IPS DF 6.9 (cell line): ENCODE results near the gene BAHCC1.

Source experiments
- DNase-seq: peaks from one replicate; pipeline ENCODE4 v3.0.0-alpha.2; 2013; ENCODE audit warnings: low read depth, low spot score
- H3K27ac ChIP-seq: one replicate; pipeline ENCODE4 v1.5.1; 2013; ENCODE audit warnings: low read length, control low read depth
- H3K27me3 ChIP-seq: 2 replicates; pipeline ENCODE4 v1.6.1; 2013; ENCODE audit warnings: mild to moderate bottlenecking, low read length; ENCODE audit not compliant: control insufficient read depth, insufficient read depth
- H3K36me3 ChIP-seq: 2 replicates; pipeline ENCODE4 v1.6.1; 2013; ENCODE audit warnings: low read length; ENCODE audit not compliant: control insufficient read depth, insufficient read depth
- H3K4me1 ChIP-seq: 2 replicates; pipeline ENCODE4 v1.6.1; 2013; ENCODE audit warnings: low read length; ENCODE audit not compliant: control insufficient read depth, insufficient read depth
- H3K4me3 ChIP-seq: 2 replicates; pipeline ENCODE4 v1.5.1; 2013; ENCODE audit warnings: mild to moderate bottlenecking, low read length
- H3K9me3 ChIP-seq: 2 replicates; pipeline ENCODE4 v1.6.1; 2013; ENCODE audit warnings: low read length, inconsistent platforms; ENCODE audit not compliant: control insufficient read depth, insufficient read depth
- WGBS: extraction: QIAGEN DNeasy Blood & Tissue Kit; methylation state at CpG from one replicate; pipeline ENCODE4 v1.1.7; 2013; ENCODE audit warnings: mixed read lengths, missing lambda C conversion rate; ENCODE audit not compliant: insufficient read length, insufficient coverage; 5-methylcytosine and 5-hydroxymethylcytosine counted together

Gene BAHCC1

GRCh38 chr17:81438007-81438659, 42.9 kb downstream of the BAHCC1 start:
- H3K9me3 ChIP-seq: no peaks in the 10 kb centered on the region
- H3K36me3 ChIP-seq: no peaks in the 10 kb centered on the region; the same call in 1 of the 2 replicates
- H3K27me3 ChIP-seq: no peaks in the 10 kb centered on the region
- no CpG with 5 or more reads among the region's 23 CpGs for WGBS
- H3K4me3 ChIP-seq: no peak overlapping the region
- H3K4me1 ChIP-seq: peaks cover 6% of the 10 kb centered on the region
- DNase-seq: no peak
- H3K27ac ChIP-seq: no peak overlapping the region

- WGBS: no CpG with 5 or more reads among the region's 10 CpGs
- H3K27ac ChIP-seq: no peak overlapping the region
- DNase-seq: no peak
Observed at GRCh38 chr17:81438688-81439087, 43.4 kb downstream of the BAHCC1 start.

GRCh38 chr17:81440051-81440471, 44.8 kb downstream of the BAHCC1 start:
- WGBS: no CpG with 5 or more reads among the region's 14 CpGs
- peaks cover 6% of the 10 kb centered on the region for H3K4me1 ChIP-seq
- H3K4me3 ChIP-seq: no peak overlapping the region
- H3K27ac ChIP-seq: no peak overlapping the region
- no peaks in the 10 kb centered on the region for H3K9me3 ChIP-seq
- H3K27me3 ChIP-seq: no peaks in the 10 kb centered on the region
- H3K36me3 ChIP-seq: no peaks in the 10 kb centered on the region; the same call in 1 of the 2 replicates
- no peak for DNase-seq

More at GRCh38 chr17:81438688-81439087, 43.4 kb downstream of the BAHCC1 start:
- Histone ChIP-seq H3K27me3 (no peaks in the 10 kb centered on the region), H3K9me3 (no peaks in the 10 kb centered on the region), H3K4me1 (peaks cover 6% of the 10 kb centered on the region), H3K4me3 (no peak overlapping the region), H3K36me3 (no peaks in the 10 kb centered on the region; the same call in 1 of the 2 replicates)

GRCh38 chr17:81440511-81441244, 45.4 kb downstream of the BAHCC1 start:
- no peaks in the 10 kb centered on the region for H3K27me3 ChIP-seq
- H3K9me3 ChIP-seq: no peaks in the 10 kb centered on the region
- H3K4me1 ChIP-seq: peaks cover 6% of the 10 kb centered on the region
- H3K4me3 ChIP-seq: no peak overlapping the region
- H3K36me3 ChIP-seq: no peaks in the 10 kb centered on the region; the same call in 1 of the 2 replicates
- no CpG with 5 or more reads among the region's 24 CpGs for WGBS
- peak; percentile 31 for DNase-seq
- no peak overlapping the region for H3K27ac ChIP-seq

GRCh38 chr17:81442791-81443190, 47.5 kb downstream of the BAHCC1 start:
- Histone ChIP-seq H3K36me3 (no peaks in the 10 kb centered on the region; the same call in 1 of the 2 replicates), H3K4me1 (peaks cover 3% of the 10 kb centered on the region), H3K9me3 (no peaks in the 10 kb centered on the region), H3K4me3 (no peak overlapping the region), H3K27me3 (no peaks in the 10 kb centered on the region), H3K27ac (no peak overlapping the region)
- WGBS: no CpG with 5 or more reads among the region's 17 CpGs
- no peak for DNase-seq

GRCh38 chr17:81443269-81443668, 48.0 kb downstream of the BAHCC1 start:
- Histone ChIP-seq H3K4me1 (peaks cover 3% of the 10 kb centered on the region), H3K4me3 (no peak overlapping the region), H3K9me3 (no peaks in the 10 kb centered on the region), H3K27ac (no peak overlapping the region), H3K36me3 (no peaks in the 10 kb centered on the region; the same call in 1 of the 2 replicates), H3K27me3 (no peaks in the 10 kb centered on the region)
- no peak for DNase-seq
- no CpG with 5 or more reads among the region's 20 CpGs for WGBS

- no CpG with 5 or more reads among the region's 27 CpGs for WGBS
- DNase-seq: no peak
- Histone ChIP-seq H3K36me3 (no peaks in the 10 kb centered on the region; the same call in 1 of the 2 replicates), H3K9me3 (no peaks in the 10 kb centered on the region), H3K4me1 (peaks cover 3% of the 10 kb centered on the region), H3K27ac (no peak overlapping the region), H3K27me3 (no peaks in the 10 kb centered on the region), H3K4me3 (no peak overlapping the region)
Observed at GRCh38 chr17:81444610-81445339, 49.5 kb downstream of the BAHCC1 start.

- Histone ChIP-seq H3K27ac (no peak overlapping the region), H3K9me3 (no peaks in the 10 kb centered on the region), H3K36me3 (no peaks in the 10 kb centered on the region; the same call in 1 of the 2 replicates), H3K4me3 (no peak overlapping the region), H3K4me1 (peaks cover 3% of the 10 kb centered on the region), H3K27me3 (no peaks in the 10 kb centered on the region)
- no CpG with 5 or more reads among the region's 30 CpGs for WGBS
- no peak for DNase-seq
Observed at GRCh38 chr17:81445642-81446503, 50.6 kb downstream of the BAHCC1 start.

GRCh38 chr17:81447331-81447933, 52.2 kb downstream of the BAHCC1 start:
- H3K4me1 ChIP-seq: no peaks in the 10 kb centered on the region; the same call in 1 of the 2 replicates
- no peaks in the 10 kb centered on the region for H3K36me3 ChIP-seq
- DNase-seq: no peak
- no peak overlapping the region for H3K4me3 ChIP-seq
- H3K27me3 ChIP-seq: no peaks in the 10 kb centered on the region
- H3K27ac ChIP-seq: no peak overlapping the region
- H3K9me3 ChIP-seq: no peaks in the 10 kb centered on the region
- WGBS: no CpG with 5 or more reads among the region's 25 CpGs
